Vagina (tissue), 2 donors: ENCODE results near the gene UPK1A. TPM values are rescaled to one million over a fixed set of nuclear protein-coding genes. Genes with fewer than 3 reads are reported as not detected.
"Not testable (repeated sequence)": the region's sequence is repeated elsewhere in the genome, so short reads cannot be mapped to it uniquely, and the experiment has no call there.

Experiments used
- DNase-seq, 2 donors: peaks; one replicate each; pipeline ENCODE4 v3.0.0-alpha.2; 2017; ENCODE audit errors: extremely low spot score in 2 of 2
- H3K27ac ChIP-seq: fragments of 200-600 bp; sonication (generic); one replicate; pipeline ENCODE4 v1.5.1; 2019
- H3K27me3 ChIP-seq: fragments of 200-600 bp; sonication (generic); one replicate; pipeline ENCODE4 v1.5.1; 2019
- H3K36me3 ChIP-seq, 2 donors: fragments of 200-600 bp; sonication (generic); one replicate each; pipeline ENCODE4 v1.5.1; 2017 to 2019
- H3K4me1 ChIP-seq: fragments of 200-600 bp; sonication (generic); one replicate; pipeline ENCODE4 v1.5.1; 2019
- H3K4me3 ChIP-seq, 2 donors: fragments of 200-600 bp; sonication (generic); 1 replicate in 1 of 2; 2 replicates in 1 of 2; pipeline ENCODE4 v1.5.1; 2016 to 2019
- H3K9me3 ChIP-seq: fragments of 200-600 bp; sonication (generic); one replicate; pipeline ENCODE4 v1.5.1; 2019
- CTCF ChIP-seq, 3 experiments: fragments of 450-650 bp in 2 of 3; fragments of 200-600 bp in 1 of 3; sonication (generic) in 1 of 3; IDR thresholded peaks; one replicate each; pipeline ENCODE4 v1.5.1; 2017 to 2019; ENCODE audit warnings: antibody characterized with exemption in 3 of 3, mild to moderate bottlenecking in 2 of 3, moderate library complexity in 2 of 3
- POLR2A ChIP-seq, 2 donors: fragments of 450-650 bp; IDR thresholded peaks; one replicate each; pipeline ENCODE4 v1.6.1; 2017; ENCODE audit warnings: antibody characterized with exemption in 2 of 2, mild to moderate bottlenecking in 2 of 2, moderate library complexity in 2 of 2
- POLR2AphosphoS5 ChIP-seq, 2 donors: sonication (generic); formaldehyde crosslinking; IDR thresholded peaks; one replicate each; pipeline ENCODE4 v1.9.0; 2017; ENCODE audit warnings: antibody characterized with exemption in 2 of 2, mild to moderate bottlenecking in 2 of 2, low read depth in 1 of 2; ENCODE audit not compliant: insufficient read depth in 1 of 2
- intact Hi-C: fragments of 100-400 bp; cut with DNase I; formaldehyde crosslinking; loops from one replicate; pipeline ENCODE4 v1.15.1; 2023
- total RNA-seq: library from RNA; depleted of rRNA; stranded (reverse); fragments of >200 nt; gene quantifications from one replicate; pipeline ENCODE4 v1.2.3, GENCODE V29; 2016

UPK1A gene
- total RNA-seq, 1 donor from 2014 or later = 9.1 TPM

- intact Hi-C loops = no loop called here
- TF ChIP-seq POLR2A (IDR thresholded peaks at IDR 0.05) (no peak), POLR2AphosphoS5 (IDR thresholded peaks at IDR 0.05; ENCODE audit: insufficient read depth in 1 of 2, low read depth in 1 of 2) (no peak), CTCF (IDR thresholded peaks at IDR 0.05) (no peak)
- no peak overlapping the region for H3K4me3 ChIP-seq
These were observed 23.5 kb downstream of the UPK1A start for GRCh38 chr19:35689836-35690235.

GRCh38 chr19:35691106-35691505 is 24.8 kb downstream of the UPK1A start:
- H3K9me3 ChIP-seq, H3K27me3 ChIP-seq, intact Hi-C loops, H3K4me1 ChIP-seq, H3K36me3 ChIP-seq, DNase-seq, H3K27ac ChIP-seq, H3K4me3 ChIP-seq: not testable (repeated sequence)

More at GRCh38 chr19:35689836-35690235, 23.5 kb downstream of the UPK1A start:
- no peak for DNase-seq
- H3K36me3 ChIP-seq = no peaks in the 10 kb centered on the region
- H3K27me3 ChIP-seq = no peaks in the 10 kb centered on the region
- no peaks in the 10 kb centered on the region for H3K4me1 ChIP-seq
- no peaks in the 10 kb centered on the region for H3K9me3 ChIP-seq
- no peak overlapping the region for H3K27ac ChIP-seq

GRCh38 chr19:35692010-35692409 is 25.7 kb downstream of the UPK1A start:
- no peak for DNase-seq

GRCh38 chr19:35693422-35693821 is 27.1 kb downstream of the UPK1A start:
- Histone ChIP-seq H3K27ac (no peak overlapping the region), H3K4me3 (no peak overlapping the region)
- no peak for DNase-seq

More at GRCh38 chr19:35692010-35692409, 25.7 kb downstream of the UPK1A start:
- intact Hi-C loops = no loop called here
- TF ChIP-seq CTCF (IDR thresholded peaks at IDR 0.05) (no peak), POLR2A (IDR thresholded peaks at IDR 0.05) (no peak)
- no peaks in the 10 kb centered on the region for H3K4me1 ChIP-seq
- H3K27me3 ChIP-seq = no peaks in the 10 kb centered on the region
- H3K9me3 ChIP-seq = no peaks in the 10 kb centered on the region
- H3K4me3 ChIP-seq = no peak overlapping the region
- no peaks in the 10 kb centered on the region for H3K36me3 ChIP-seq
- H3K27ac ChIP-seq = no peak overlapping the region

GRCh38 chr19:35693835-35694599 is 27.7 kb downstream of the UPK1A start:
- H3K27ac ChIP-seq = no peak overlapping the region
- no peaks in the 10 kb centered on the region for H3K4me1 ChIP-seq
- H3K9me3 ChIP-seq = no peaks in the 10 kb centered on the region
- TF ChIP-seq POLR2A (IDR thresholded peaks at IDR 0.05) (no peak), CTCF (IDR thresholded peaks at IDR 0.05) (peak; percentile 85 to 98 (median 92)), POLR2AphosphoS5 (IDR thresholded peaks at IDR 0.05; ENCODE audit: insufficient read depth in 1 of 2, low read depth in 1 of 2) (peak in 1 of 2 donors; percentile 49)
- H3K4me3 ChIP-seq = no peak overlapping the region
- intact Hi-C loops = loop anchor here (2.0 kb wide), 1 partner anchor 45 kb away; no protein-coding TSS in a partner anchor
- no peaks in the 10 kb centered on the region for H3K27me3 ChIP-seq
- H3K36me3 ChIP-seq = no peaks in the 10 kb centered on the region
- no peak for DNase-seq

More at GRCh38 chr19:35693422-35693821, 27.1 kb downstream of the UPK1A start:
- Histone ChIP-seq H3K27me3 (no peaks in the 10 kb centered on the region), H3K9me3 (no peaks in the 10 kb centered on the region), H3K4me1 (no peaks in the 10 kb centered on the region), H3K36me3 (no peaks in the 10 kb centered on the region)
- no peak for TF ChIP-seq POLR2A (IDR thresholded peaks at IDR 0.05)
- no peak for TF ChIP-seq POLR2AphosphoS5 (IDR thresholded peaks at IDR 0.05; ENCODE audit: insufficient read depth in 1 of 2, low read depth in 1 of 2)
- intact Hi-C loops = no loop called here

GRCh38 chr19:35695895-35696422 is 29.6 kb downstream of the UPK1A start:
- intact Hi-C loops = loop anchor here (2.0 kb wide), 1 partner anchor 43 kb away; no protein-coding TSS in a partner anchor
- no peak for TF ChIP-seq POLR2AphosphoS5 (IDR thresholded peaks at IDR 0.05; ENCODE audit: insufficient read depth in 1 of 2, low read depth in 1 of 2)
- TF ChIP-seq CTCF (IDR thresholded peaks at IDR 0.05) = no peak
- TF ChIP-seq POLR2A (IDR thresholded peaks at IDR 0.05) = no peak
- no peak overlapping the region for H3K4me3 ChIP-seq
- H3K4me1 ChIP-seq = no peaks in the 10 kb centered on the region
- no peak overlapping the region for H3K27ac ChIP-seq
- no peaks in the 10 kb centered on the region for H3K36me3 ChIP-seq
- no peaks in the 10 kb centered on the region for H3K27me3 ChIP-seq
- no peaks in the 10 kb centered on the region for H3K9me3 ChIP-seq
- DNase-seq = no peak
